GM21381 (cell line): Measurements from ENCODE around the gene JMJD4.
"Not testable (repeated sequence)": the region's sequence is repeated elsewhere in the genome, so short reads cannot be mapped to it uniquely, and the experiment has no call there.

Experiments used
- ATAC-seq: cut with Tn5 transposase; IDR thresholded peaks from one replicate; pipeline ENCODE4 v1.9.1; 2021; ENCODE audit warnings: mild to moderate bottlenecking, moderate library complexity; ENCODE audit not compliant: unreplicated experiment

JMJD4 gene

DNA sequence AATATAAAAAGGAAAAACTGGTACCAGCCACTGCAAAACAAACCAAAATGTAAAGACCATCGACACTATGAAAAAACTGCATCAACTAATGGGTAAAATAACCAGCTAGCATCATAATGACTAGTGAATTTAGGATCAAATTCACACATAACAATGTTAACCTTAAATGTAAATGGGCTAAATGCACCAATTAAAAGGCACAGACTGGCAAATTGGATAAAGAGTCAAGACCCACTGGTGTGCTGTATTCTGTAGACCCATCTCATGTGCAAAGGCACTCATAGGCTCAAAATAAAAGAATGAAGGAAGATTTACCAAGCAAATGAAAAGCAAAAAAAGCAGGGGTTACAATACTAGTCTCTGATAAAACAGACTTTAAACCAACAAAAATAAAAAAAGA lies 33.5 kb downstream of the JMJD4 start:
- not testable (repeated sequence) for ATAC-seq

DNA sequence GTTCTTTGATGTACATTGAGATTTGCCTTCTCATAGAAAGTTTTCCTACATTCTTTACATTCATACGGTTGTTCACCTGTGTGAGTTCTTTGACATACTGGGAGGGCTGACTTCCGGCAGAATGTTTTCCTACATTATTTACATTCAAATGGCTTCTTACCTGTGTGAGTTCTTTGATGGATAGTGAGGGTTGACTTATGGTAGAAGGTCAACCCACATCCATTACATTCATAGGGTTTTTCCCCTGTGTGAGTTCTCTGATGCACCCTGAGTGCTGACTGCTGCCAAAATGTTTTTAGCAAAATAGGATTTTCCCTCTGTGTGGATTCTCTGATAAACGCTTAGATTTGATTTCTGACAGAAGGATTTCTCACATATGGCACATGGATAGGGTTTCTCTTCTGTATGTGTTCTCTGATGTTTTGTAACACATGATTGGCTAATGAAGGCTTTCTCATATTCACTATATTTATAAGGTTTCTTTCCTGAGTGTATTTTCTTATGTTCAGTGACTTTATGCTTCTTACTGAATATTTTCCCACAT lies 37.7 kb downstream of the JMJD4 start:
- no peak for ATAC-seq

DNA sequence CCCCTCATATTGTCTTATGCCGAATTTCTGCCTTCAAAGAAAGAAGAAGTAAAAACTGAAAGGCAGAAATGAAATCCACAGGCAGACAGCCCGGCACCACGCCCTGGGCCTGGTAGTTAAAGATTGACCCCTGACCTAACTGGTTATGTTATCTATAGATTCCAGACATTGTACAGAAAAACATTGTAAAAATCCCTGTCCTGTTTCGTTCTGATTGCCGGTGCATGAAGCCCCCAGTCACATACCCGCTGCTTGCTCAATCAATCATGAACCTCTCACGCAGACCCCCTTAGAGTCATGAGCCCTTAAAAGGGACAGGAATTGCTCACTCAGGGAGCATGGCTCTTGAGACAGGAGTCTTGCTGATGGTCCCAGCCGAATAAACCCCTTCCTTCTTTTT lies 49.3 kb downstream of the JMJD4 start:
- no peak for ATAC-seq
